Measurements from ENCODE around the gene IGFL4.

IGFL4 gene

DNA sequence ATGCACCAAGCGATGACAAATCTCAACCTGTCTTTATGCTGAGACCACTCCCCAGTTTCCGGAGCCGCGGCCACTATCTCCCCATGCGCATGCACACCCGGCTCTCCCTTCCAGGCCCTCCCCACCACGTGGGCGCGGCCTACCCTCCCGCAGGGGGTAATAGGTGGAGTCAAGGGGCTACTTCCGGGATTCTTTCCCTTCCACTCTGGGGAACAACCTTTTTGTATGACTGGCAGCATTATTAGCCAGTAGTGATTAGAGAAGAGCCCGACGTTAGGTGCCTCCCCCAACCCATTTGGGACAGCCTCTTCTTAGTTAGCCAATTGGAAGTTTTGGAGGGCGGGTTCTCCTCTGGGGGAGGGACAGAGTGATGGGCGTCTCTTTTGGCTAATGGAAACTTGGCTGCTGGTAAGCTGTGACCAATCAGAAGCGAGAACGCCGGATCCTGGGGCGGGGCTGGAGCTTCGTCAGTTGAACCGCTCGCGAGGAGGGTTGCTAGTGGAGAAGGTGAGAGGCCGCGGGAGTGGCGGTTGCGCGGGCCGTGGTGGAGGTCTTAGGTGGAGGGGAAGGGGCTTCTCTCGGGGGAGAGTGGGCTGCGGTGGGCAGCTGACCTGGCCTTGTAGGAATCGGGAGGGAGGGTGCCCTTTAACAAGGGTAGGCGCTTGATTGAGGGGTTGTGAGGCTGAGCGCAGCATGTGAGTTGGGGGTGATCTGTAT is 45.6 kb downstream of the IGFL4 start, which contains the start of gene CCDC61 (continued):
- TF ChIP-seq ZNF660 (tag by site-specific recombination; IDR thresholded peaks at IDR 0.05) (peak; percentile 19; the same call in 1 of the 2 replicates), KLF8 (tag by site-specific recombination; IDR thresholded peaks at IDR 0.05) (peak; percentile 58), ZBTB1 (tag by site-specific recombination; IDR thresholded peaks at IDR 0.05) (no peak), ZNF24 (tag by site-specific recombination; IDR thresholded peaks at IDR 0.05) (0 out of 2 replicates have a peak, but pooled peaks have one; percentile 39), ZNF10 (tag by site-specific recombination; IDR thresholded peaks at IDR 0.05) (no peak; the same call in 1 of the 2 replicates), ZNF114 (tag by site-specific recombination; IDR thresholded peaks at IDR 0.05) (no peak), TRIM28 (IDR thresholded peaks at IDR 0.05; ENCODE audit: borderline replicate concordance, low read length) (no peak), ZFP3 (tag by site-specific recombination; IDR thresholded peaks at IDR 0.05; ENCODE audit: low read depth) (no peak)
- TF ChIP-seq, protein P1, sequence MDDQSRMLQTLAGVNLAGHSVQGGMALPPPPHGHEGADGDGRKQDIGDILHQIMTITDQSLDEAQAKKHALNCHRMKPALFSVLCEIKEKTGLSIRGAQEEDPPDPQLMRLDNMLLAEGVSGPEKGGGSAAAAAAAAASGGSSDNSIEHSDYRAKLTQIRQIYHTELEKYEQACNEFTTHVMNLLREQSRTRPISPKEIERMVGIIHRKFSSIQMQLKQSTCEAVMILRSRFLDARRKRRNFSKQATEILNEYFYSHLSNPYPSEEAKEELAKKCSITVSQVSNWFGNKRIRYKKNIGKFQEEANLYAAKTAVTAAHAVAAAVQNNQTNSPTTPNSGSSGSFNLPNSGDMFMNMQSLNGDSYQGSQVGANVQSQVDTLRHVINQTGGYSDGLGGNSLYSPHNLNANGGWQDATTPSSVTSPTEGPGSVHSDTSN (CRISPR knock-in tag; IDR thresholded peaks at IDR 0.05): peak; percentile 93
- TF ChIP-seq, protein P2, sequence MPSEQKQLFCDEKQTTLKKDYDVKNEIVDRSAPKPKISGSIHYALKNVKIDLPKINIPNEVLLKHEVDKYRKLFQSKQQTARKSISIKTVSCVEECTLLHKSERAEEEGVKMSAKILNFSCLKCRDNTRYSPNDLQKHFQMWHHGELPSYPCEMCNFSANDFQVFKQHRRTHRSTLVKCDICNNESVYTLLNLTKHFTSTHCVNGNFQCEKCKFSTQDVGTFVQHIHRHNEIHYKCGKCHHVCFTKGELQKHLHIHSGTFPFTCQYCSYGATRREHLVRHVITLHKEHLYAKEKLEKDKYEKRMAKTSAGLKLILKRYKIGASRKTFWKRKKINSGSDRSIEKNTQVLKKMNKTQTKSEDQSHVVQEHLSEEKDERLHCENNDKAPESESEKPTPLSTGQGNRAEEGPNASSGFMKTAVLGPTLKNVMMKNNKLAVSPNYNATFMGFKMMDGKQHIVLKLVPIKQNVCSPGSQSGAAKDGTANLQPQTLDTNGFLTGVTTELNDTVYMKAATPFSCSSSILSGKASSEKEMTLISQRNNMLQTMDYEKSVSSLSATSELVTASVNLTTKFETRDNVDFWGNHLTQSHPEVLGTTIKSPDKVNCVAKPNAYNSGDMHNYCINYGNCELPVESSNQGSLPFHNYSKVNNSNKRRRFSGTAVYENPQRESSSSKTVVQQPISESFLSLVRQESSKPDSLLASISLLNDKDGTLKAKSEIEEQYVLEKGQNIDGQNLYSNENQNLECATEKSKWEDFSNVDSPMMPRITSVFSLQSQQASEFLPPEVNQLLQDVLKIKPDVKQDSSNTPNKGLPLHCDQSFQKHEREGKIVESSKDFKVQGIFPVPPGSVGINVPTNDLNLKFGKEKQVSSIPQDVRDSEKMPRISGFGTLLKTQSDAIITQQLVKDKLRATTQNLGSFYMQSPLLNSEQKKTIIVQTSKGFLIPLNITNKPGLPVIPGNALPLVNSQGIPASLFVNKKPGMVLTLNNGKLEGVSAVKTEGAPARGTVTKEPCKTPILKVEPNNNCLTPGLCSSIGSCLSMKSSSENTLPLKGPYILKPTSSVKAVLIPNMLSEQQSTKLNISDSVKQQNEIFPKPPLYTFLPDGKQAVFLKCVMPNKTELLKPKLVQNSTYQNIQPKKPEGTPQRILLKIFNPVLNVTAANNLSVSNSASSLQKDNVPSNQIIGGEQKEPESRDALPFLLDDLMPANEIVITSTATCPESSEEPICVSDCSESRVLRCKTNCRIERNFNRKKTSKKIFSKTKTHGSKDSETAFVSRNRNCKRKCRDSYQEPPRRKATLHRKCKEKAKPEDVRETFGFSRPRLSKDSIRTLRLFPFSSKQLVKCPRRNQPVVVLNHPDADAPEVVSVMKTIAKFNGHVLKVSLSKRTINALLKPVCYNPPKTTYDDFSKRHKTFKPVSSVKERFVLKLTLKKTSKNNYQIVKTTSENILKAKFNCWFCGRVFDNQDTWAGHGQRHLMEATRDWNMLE (tag by site-specific recombination; conservative IDR thresholded peaks at IDR 0.05; ENCODE audit: low read depth): no peak

DNA sequence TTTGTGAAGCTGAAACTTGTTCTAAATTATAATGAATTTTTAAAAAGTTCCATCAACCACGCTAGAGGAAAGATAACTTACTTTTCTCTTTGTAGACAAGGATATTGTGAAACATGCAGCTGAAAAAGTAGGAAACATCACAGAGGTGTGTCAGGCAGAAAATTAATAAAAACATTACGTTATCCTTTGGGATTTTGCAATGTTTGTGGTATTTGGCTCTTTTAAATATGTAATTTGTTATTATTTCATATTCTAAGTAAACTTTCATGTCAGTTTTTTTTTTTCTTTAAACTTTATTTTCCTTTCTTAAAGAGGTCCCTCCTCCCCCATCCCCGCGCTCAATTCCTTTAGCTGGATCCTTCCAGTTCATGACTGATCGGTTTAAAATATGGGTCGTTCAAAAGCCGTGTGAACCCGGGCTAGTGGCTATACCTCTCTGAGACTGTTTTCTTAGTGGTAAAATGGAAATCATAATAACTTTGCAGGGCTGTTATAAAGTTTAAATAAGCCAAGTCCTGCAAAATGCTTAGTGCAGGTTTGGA is 46.3 kb downstream of the IGFL4 start:
- Histone ChIP-seq H3K36me3 (ENCODE audit: control insufficient read depth in 2 of 2, insufficient read depth in 1 of 2, low read length in 2 of 2) (peaks cover 4 to 6% of the 10 kb centered on the region in 2 experiments; a peak in 2 of 3 replicates), H3K9me3 (ENCODE audit: control insufficient read depth, insufficient read depth, low read depth, low read length) (no peaks in the 10 kb centered on the region), H3K4me1 (ENCODE audit: control insufficient read depth, insufficient read depth, low read length) (peaks cover 7% of the 10 kb centered on the region), H3K27ac (ENCODE audit: extremely low read depth, low read depth, low read length) (no peak overlapping the region), H3K4me3 (ENCODE audit: low read depth, low read length) (peak overlapping the region; percentile 49)
- POLR2A ChIA-PET: interaction anchor here (0.6 to 2.2 kb wide), 35 partner anchors 8 to 1554 kb away, joined by 3 to 30 read pairs (median 5); partner anchors contain the start of genes CCDC8, IRF2BP1, MYPOP and QPCTL
- TF ChIP-seq ZSCAN30 (tag by site-specific recombination; IDR thresholded peaks at IDR 0.05) (peak; percentile 62; the same call in 1 of the 2 replicates), SP7 (tag by site-specific recombination; IDR thresholded peaks at IDR 0.05) (0 out of 2 replicates have a peak, but pooled peaks have one; percentile 22), ZFP69B (tag by site-specific recombination; IDR thresholded peaks at IDR 0.05) (0 out of 2 replicates have a peak, but pooled peaks have one; percentile 28), ZFP37 (tag by site-specific recombination; IDR thresholded peaks at IDR 0.05) (0 out of 2 replicates have a peak, but pooled peaks have one; percentile 16), ZNF521 (tag by site-specific recombination; IDR thresholded peaks at IDR 0.05) (no peak), ZNF555 (tag by site-specific recombination; conservative IDR thresholded peaks at IDR 0.05) (no peak), ZNF335 (tag by site-specific recombination; conservative IDR thresholded peaks at IDR 0.05) (peak; percentile 45), ZNF768 (tag by site-specific recombination; IDR thresholded peaks at IDR 0.05) (peak; percentile 77; the same call in 1 of the 2 replicates), ZEB2 (tag by site-specific recombination; IDR thresholded peaks at IDR 0.05) (0 out of 2 replicates have a peak, but pooled peaks have one; percentile 28)
- TF ChIP-seq, protein P3, sequence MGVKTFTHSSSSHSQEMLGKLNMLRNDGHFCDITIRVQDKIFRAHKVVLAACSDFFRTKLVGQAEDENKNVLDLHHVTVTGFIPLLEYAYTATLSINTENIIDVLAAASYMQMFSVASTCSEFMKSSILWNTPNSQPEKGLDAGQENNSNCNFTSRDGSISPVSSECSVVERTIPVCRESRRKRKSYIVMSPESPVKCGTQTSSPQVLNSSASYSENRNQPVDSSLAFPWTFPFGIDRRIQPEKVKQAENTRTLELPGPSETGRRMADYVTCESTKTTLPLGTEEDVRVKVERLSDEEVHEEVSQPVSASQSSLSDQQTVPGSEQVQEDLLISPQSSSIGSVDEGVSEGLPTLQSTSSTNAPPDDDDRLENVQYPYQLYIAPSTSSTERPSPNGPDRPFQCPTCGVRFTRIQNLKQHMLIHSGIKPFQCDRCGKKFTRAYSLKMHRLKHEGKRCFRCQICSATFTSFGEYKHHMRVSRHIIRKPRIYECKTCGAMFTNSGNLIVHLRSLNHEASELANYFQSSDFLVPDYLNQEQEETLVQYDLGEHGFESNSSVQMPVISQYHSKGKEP (tag by site-specific recombination; IDR thresholded peaks at IDR 0.05): peak; percentile 49; the same call in 1 of the 2 replicates
- TF ChIP-seq, protein P4, sequence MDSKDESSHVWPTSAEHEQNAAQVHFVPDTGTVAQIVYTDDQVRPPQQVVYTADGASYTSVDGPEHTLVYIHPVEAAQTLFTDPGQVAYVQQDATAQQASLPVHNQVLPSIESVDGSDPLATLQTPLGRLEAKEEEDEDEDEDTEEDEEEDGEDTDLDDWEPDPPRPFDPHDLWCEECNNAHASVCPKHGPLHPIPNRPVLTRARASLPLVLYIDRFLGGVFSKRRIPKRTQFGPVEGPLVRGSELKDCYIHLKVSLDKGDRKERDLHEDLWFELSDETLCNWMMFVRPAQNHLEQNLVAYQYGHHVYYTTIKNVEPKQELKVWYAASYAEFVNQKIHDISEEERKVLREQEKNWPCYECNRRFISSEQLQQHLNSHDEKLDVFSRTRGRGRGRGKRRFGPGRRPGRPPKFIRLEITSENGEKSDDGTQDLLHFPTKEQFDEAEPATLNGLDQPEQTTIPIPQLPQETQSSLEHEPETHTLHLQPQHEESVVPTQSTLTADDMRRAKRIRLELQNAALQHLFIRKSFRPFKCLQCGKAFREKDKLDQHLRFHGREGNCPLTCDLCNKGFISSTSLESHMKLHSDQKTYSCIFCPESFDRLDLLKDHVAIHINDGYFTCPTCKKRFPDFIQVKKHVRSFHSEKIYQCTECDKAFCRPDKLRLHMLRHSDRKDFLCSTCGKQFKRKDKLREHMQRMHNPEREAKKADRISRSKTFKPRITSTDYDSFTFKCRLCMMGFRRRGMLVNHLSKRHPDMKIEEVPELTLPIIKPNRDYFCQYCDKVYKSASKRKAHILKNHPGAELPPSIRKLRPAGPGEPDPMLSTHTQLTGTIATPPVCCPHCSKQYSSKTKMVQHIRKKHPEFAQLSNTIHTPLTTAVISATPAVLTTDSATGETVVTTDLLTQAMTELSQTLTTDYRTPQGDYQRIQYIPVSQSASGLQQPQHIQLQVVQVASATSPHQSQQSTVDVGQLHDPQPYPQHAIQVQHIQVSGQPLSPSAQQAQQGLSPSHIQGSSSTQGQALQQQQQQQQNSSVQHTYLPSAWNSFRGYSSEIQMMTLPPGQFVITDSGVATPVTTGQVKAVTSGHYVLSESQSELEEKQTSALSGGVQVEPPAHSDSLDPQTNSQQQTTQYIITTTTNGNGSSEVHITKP (tag by site-specific recombination; IDR thresholded peaks at IDR 0.05): peak; percentile 98
- CTCF ChIA-PET: interaction anchor here (0.6 to 3.4 kb wide), 7 partner anchors 8 to 177 kb away, joined by 3 to 26 read pairs (median 5); no protein-coding TSS in a partner anchor
